Dedifferentiated amniotic fluid mesenchymal stem cell (primary cell): ENCODE results near the gene ARHGAP31.

ENCODE experiments used
- DNase-seq: peaks from one replicate; pipeline ENCODE4 v3.0.0-alpha.2; 2016; ENCODE audit errors: extremely low spot score

ARHGAP31 gene

DNA sequence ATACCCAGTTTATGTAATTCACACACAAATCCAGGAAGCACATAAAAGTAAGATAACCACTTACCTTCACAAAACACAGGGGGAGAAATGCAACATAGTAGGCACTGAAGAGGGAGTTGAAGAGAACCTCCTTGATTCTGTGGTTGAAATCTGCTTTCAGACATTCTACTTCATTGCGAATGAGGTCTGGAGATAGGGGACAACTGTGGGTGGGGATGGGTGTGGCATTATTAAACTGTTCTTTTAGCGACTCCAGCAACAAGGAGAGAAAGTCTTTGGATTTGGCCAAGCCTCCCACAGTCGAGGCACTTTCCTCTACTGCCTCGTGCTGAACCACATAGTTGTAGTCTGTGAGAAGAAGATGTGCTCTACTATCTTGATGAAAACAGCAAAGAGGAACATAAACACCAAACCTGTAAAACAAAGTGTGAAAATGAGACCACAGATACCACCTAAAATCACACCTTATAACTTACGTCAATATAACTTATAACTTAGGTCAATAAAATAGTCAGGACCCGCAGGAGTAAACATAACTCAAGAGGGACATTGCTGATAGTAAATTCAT lies 143.6 kb downstream of the ARHGAP31 start:
- DNase-seq: no peak

DNA sequence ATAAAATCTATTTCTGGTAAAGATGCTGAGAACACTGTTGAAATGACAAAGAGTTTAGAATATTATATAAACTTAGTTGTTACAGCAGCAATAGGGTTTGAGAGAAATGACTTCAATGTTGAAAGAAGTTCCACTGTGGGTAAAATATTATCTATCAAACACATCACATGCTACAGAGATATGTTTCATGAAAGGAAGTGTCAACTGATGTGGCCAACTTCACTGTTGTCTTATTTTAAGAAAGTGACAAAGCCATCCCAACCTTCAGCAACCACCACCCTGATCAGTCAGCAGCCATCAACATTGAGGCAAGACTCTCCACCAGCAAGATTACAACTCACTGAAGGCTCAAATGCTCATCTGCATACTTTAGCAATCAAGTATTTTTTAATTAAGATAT lies 149.0 kb downstream of the ARHGAP31 start:
- no peak for DNase-seq

DNA sequence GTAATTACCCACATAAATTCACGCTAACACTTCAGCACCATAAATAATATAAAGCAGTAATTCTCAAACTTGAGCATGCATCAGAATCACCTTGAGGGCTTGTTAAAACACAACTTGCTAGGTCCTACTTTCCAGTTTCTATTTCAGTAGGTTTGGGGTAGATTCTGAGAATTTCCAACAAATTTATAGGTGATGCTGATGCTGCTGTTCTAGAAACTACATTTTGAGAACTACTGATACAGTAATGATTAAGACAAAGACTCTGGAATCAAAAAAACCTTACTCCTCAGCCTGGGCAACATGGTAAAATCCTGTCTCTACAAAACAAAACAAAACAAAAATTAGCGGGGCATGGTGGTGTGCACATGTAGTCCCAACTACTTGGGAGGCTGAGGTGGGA lies 150.4 kb downstream of the ARHGAP31 start:
- DNase-seq: no peak

DNA sequence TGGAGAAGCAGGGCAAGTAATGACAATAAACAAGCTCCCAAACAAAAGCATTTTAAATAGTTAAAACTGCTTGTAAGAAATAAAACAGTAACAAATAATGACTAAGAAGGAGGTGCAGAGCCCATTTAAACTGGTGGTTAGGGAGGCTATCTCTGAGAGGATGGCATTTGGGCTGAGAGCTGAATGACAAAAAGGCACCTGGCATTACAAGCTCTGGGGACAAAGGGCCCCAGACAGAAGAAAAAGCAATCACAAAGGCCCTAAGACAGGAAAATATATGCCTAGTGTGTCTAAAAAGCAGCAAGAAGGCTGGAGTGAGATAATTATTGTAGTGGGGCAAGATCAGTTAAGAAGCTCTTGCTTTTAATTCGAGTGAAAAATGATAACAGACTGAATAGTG lies 159.6 kb downstream of the ARHGAP31 start:
- DNase-seq: no peak

DNA sequence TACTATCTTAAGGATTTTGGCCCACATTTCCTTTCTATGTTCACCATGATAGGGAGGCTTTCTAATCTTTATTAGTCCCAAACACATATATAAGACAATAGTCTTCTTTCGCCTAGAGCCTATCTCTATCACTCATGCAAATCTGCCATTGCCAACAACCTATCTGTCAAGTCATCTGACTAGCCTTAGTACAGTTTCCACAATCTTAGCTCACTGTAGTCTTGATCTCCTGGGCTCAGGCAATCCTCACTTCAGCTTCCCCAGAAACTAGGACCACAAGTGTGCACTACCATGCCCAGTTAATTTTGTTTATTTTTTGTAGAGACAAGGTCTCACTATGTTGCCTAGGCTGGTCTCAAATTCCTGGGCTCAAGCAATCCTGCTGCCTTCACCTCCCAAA lies 162.3 kb downstream of the ARHGAP31 start:
- no peak for DNase-seq

DNA sequence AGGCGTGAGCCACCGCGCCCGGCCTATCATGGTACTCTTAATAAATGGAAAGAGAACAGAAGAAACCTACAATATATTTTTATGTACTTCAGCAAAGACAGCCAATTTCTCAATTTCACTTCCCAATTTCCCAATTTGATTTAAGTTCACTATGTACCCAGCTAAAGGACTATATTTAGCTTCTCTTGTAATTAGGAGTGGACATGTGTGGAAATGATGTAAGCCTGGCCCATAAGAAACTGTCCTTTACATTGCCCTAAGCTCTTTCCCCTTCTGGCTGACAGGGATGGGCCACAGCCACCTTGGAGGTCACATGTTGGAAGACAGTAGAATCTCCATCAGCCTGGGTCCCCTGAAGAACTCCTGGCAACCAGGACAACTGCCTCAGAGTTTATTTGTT lies 163.1 kb downstream of the ARHGAP31 start:
- DNase-seq: no peak

DNA sequence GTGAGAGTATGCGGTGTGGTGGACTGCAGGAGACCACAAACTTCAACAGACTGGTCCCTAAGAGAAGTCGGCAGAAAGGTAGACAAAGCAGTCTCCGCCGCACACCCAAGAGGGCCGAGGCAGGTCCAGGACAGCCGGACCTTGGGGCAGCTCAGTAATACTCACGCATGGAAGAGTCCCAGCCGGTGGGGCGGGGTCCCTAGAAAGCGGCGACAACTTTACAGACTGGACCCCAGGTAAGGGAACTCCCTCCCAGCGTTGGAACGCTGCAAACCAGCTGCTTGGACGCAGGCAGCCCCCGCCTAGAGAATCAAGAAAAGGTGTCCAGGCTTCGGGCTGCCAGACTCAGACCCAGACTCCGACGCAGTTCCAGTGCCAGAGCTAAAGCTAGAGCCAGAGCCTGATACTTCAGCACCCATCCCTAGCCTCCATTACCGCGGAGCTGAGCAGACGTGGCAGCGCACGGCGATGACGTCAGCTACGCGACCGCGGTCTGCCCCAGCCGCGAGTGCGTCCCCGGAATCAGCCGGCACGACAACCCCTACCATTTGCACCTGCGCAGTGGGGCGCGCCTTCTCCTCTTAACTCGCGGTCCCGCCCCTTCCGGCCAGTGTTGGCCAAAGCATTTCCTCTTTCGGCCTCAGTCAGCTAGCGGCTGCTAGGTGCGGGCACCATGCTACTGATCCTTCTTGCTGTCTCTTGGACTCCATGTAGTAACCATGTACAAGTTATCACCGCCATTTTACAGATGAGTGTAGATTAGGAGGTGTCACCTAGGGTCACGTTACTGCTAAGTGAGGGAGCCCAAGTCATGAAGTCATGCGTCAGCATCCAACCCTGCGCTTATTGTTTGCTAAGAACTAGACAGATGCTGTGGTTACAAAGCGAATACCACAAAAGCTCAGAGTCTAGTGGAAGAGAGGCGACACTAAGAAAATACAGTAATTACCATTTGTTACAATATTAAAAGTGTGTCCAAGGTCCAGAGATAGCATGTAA lies 169.3 kb downstream of the ARHGAP31 start, which contains the start of gene TMEM39A:
TMEM39A (minus strand) TSS at position 445 of the 999 bp plus-strand sequence. CDS start 1,541 bp downstream, outside the sequence.
- DNase-seq: peak; percentile 99

DNA sequence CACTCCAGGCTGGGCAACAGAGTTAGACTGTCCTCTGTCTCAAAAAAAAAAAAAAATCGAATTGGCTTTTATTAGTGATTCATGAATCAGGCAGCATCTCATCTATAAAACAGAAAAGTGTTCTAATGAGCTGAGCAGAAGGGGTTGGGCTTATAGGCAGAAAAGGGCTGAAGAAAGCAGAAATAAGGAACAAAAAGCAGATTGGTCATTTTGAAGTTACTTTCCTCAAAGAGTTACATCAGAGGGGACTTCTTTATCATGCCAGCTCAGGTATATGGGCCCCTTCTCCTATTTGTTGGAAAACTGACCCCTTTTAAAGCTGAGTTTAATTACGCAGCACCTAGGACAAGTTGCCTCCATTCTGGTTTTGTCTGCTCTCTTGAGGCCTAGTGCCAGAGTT lies 173.9 kb downstream of the ARHGAP31 start:
- DNase-seq: no peak

DNA sequence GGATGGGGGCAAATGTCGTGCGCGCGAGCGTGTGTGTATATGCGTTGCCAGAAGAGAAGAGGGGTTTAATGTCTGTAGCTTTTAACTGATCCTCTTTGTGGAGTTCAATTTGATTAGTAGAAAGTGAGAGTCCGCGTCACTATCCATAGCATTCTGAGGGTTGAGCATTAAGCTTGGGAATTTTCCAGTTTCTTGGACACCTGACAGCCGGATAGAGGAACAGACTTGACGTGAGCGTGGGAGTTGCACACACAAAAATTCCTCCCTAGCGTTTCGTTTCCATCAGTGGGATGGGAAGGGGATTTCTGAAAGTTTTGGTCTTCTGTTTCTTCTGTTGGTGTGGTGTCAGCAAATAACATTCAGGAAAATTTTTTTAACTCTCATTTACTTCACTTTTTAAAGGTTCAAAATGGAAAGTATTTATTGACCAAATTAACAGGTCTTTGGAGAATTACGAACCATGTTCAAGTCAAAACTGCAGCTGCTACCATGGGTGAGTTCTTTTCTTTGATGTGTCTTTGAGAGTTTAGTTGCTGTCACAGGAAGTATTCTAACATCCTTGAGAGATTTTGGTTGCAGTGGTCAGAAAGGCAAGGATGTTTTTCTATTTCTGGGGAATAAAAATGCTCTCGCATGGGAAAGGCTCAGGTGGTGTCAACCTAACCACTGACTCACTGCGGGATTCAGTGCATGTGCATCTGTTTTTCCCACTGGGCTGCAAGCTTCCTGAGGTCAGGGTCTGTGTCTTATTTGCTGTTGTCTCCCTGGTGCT lies 175.4 kb downstream of the ARHGAP31 start:
- peak; percentile 20 for DNase-seq
